Karpas-422 (cell line): ENCODE data around the gene TLE1. TPM values are rescaled to one million over a fixed set of nuclear protein-coding genes. Genes with fewer than 3 reads are reported as not detected.

ENCODE experiments used
- DNase-seq: peaks from one replicate; pipeline ENCODE4 v3.0.0-alpha.2; 2015
- H2AFZ ChIP-seq: fragments of 200-600 bp; sonication (generic); 2 replicates; pipeline ENCODE4 v1.6.1; 2014; ENCODE audit warnings: antibody characterized with exemption, low read length, mixed read lengths
- H3K27ac ChIP-seq: fragments of 200-600 bp; sonication (generic); 2 replicates; pipeline ENCODE4 v1.5.1; 2014; ENCODE audit warnings: mild to moderate bottlenecking, low read length, moderate library complexity
- H3K27me3 ChIP-seq: fragments of 200-600 bp; sonication (generic); 2 replicates; pipeline ENCODE4 v1.6.1; 2014; ENCODE audit warnings: low read length, mixed read lengths
- H3K36me3 ChIP-seq: fragments of 200-600 bp; sonication (generic); 2 replicates; pipeline ENCODE4 v1.6.1; 2014; ENCODE audit warnings: low read length, mixed read lengths; ENCODE audit not compliant: insufficient read depth
- H3K4me1 ChIP-seq: fragments of 200-600 bp; sonication (generic); 2 replicates; pipeline ENCODE4 v1.6.1; 2014; ENCODE audit warnings: mild to moderate bottlenecking, low read length, mixed read lengths
- H3K4me2 ChIP-seq: fragments of 200-600 bp; sonication (generic); 2 replicates; pipeline ENCODE4 v1.6.1; 2014; ENCODE audit warnings: low read length, low read depth, mild to moderate bottlenecking; ENCODE audit not compliant: poor library complexity, severe bottlenecking
- H3K4me3 ChIP-seq: fragments of 200-600 bp; sonication (generic); 2 replicates; pipeline ENCODE4 v1.5.1; 2014; ENCODE audit warnings: mild to moderate bottlenecking, antibody characterized with exemption, low read length, mixed read lengths
- H3K79me2 ChIP-seq: fragments of 200-600 bp; sonication (generic); 2 replicates; pipeline ENCODE4 v1.6.1; 2014; ENCODE audit warnings: mild to moderate bottlenecking, low read length, mixed read lengths
- H3K9ac ChIP-seq: fragments of 200-600 bp; sonication (generic); 2 replicates; pipeline ENCODE4 v1.6.0; 2014; ENCODE audit warnings: low read length
- H3K9me2 ChIP-seq: fragments of 200-600 bp; sonication (generic), shearing (Covaris generic); replicated peaks from 2 replicates; pipeline ENCODE4 v1.6.0; 2014; ENCODE audit warnings: mild to moderate bottlenecking, low read length, moderate library complexity; ENCODE audit not compliant: insufficient read depth
- H3K9me3 ChIP-seq: fragments of 300-700, 200-600 bp; sonication (generic); 2 replicates; pipeline ENCODE4 v1.6.1; 2014; ENCODE audit warnings: low read length, mixed read lengths
- H4K20me1 ChIP-seq: fragments of 200-600 bp; sonication (generic); 2 replicates; pipeline ENCODE4 v1.6.1; 2014; ENCODE audit warnings: mild to moderate bottlenecking, antibody characterized with exemption, low read length, low read depth; ENCODE audit not compliant: insufficient read depth
- total RNA-seq: library from RNA; depleted of rRNA; stranded (reverse); fragments of >200 nt; shearing (Covaris generic); gene quantifications from 2 replicates; pipeline ENCODE4 v1.2.3, GENCODE V29; 2014; ENCODE audit warnings: low replicate concordance

Gene TLE1
- total RNA-seq, 1 experiment from 2014 or later = not detected

GRCh38 chr9:81560851-81561732, 128.3 kb downstream of the TLE1 start:
- Histone ChIP-seq H2AFZ (no peak overlapping the region), H3K9me3 (no peaks in the 10 kb centered on the region; the same call in 1 of the 2 replicates), H3K4me2 (no peak overlapping the region), H3K4me3 (no peak overlapping the region), H3K27ac (no peak overlapping the region), H3K9me2 (no peaks in the 10 kb centered on the region), H3K79me2 (no peaks in the 10 kb centered on the region), H4K20me1 (no peaks in the 10 kb centered on the region), H3K36me3 (no peaks in the 10 kb centered on the region), H3K27me3 (no peaks in the 10 kb centered on the region), H3K4me1 (no peaks in the 10 kb centered on the region), H3K9ac (no peak overlapping the region)
- DNase-seq = no peak

- Histone ChIP-seq H3K4me2 (no peak overlapping the region), H3K4me1 (no peaks in the 10 kb centered on the region), H4K20me1 (no peaks in the 10 kb centered on the region), H3K79me2 (no peaks in the 10 kb centered on the region), H3K27ac (no peak overlapping the region), H3K36me3 (no peaks in the 10 kb centered on the region), H2AFZ (no peak overlapping the region), H3K4me3 (no peak overlapping the region), H3K9ac (no peak overlapping the region), H3K9me2 (no peaks in the 10 kb centered on the region), H3K27me3 (no peaks in the 10 kb centered on the region), H3K9me3 (no peaks in the 10 kb centered on the region; the same call in 1 of the 2 replicates)
- no peak for DNase-seq
These were observed 129.6 kb downstream of the TLE1 start for GRCh38 chr9:81559709-81560108.

GRCh38 chr9:81559197-81559596, 130.2 kb downstream of the TLE1 start:
- H2AFZ ChIP-seq = no peak overlapping the region
- no peaks in the 10 kb centered on the region; the same call in 1 of the 2 replicates for H3K9me3 ChIP-seq
- no peak overlapping the region for H3K4me3 ChIP-seq
- no peak overlapping the region for H3K4me2 ChIP-seq
- H3K27ac ChIP-seq = no peak overlapping the region
- DNase-seq = no peak
- H3K9ac ChIP-seq = no peak overlapping the region
- no peaks in the 10 kb centered on the region for H3K4me1 ChIP-seq
- H3K36me3 ChIP-seq = no peaks in the 10 kb centered on the region
- no peaks in the 10 kb centered on the region for H3K9me2 ChIP-seq
- H3K79me2 ChIP-seq = no peaks in the 10 kb centered on the region
- H3K27me3 ChIP-seq = no peaks in the 10 kb centered on the region
- no peaks in the 10 kb centered on the region for H4K20me1 ChIP-seq

GRCh38 chr9:81558091-81558830, 131.1 kb downstream of the TLE1 start:
- Histone ChIP-seq H3K4me1 (no peaks in the 10 kb centered on the region), H3K27ac (no peak overlapping the region), H3K9ac (no peak overlapping the region), H3K9me2 (no peaks in the 10 kb centered on the region), H3K27me3 (no peaks in the 10 kb centered on the region), H3K36me3 (no peaks in the 10 kb centered on the region), H4K20me1 (no peaks in the 10 kb centered on the region), H3K4me2 (no peak overlapping the region), H2AFZ (no peak overlapping the region), H3K79me2 (no peaks in the 10 kb centered on the region), H3K4me3 (no peak overlapping the region), H3K9me3 (no peaks in the 10 kb centered on the region; the same call in 1 of the 2 replicates)
- DNase-seq = no peak

- H4K20me1 ChIP-seq = no peaks in the 10 kb centered on the region
- H3K9me3 ChIP-seq = no peaks in the 10 kb centered on the region
- H3K4me3 ChIP-seq = no peak overlapping the region
- H3K27ac ChIP-seq = no peak overlapping the region
- H2AFZ ChIP-seq = no peak overlapping the region
- no peak overlapping the region for H3K4me2 ChIP-seq
- DNase-seq = no peak
- H3K4me1 ChIP-seq = no peaks in the 10 kb centered on the region
- H3K36me3 ChIP-seq = no peaks in the 10 kb centered on the region
- no peaks in the 10 kb centered on the region for H3K27me3 ChIP-seq
- no peak overlapping the region for H3K9ac ChIP-seq
- no peaks in the 10 kb centered on the region for H3K9me2 ChIP-seq
- no peaks in the 10 kb centered on the region for H3K79me2 ChIP-seq
These were observed 131.8 kb downstream of the TLE1 start for GRCh38 chr9:81557452-81558090.

- Histone ChIP-seq H3K27me3 (no peaks in the 10 kb centered on the region), H3K4me1 (no peaks in the 10 kb centered on the region), H3K4me2 (no peak overlapping the region), H4K20me1 (no peaks in the 10 kb centered on the region), H2AFZ (no peak overlapping the region), H3K27ac (no peak overlapping the region), H3K36me3 (no peaks in the 10 kb centered on the region), H3K9me2 (no peaks in the 10 kb centered on the region), H3K4me3 (no peak overlapping the region), H3K9me3 (no peaks in the 10 kb centered on the region), H3K9ac (no peak overlapping the region), H3K79me2 (no peaks in the 10 kb centered on the region)
- no peak for DNase-seq
These were observed 132.4 kb downstream of the TLE1 start for GRCh38 chr9:81556923-81557322.

- Histone ChIP-seq H3K36me3 (no peaks in the 10 kb centered on the region), H3K4me2 (no peak overlapping the region)
These were observed 136.8 kb downstream of the TLE1 start for GRCh38 chr9:81552581-81552991.

GRCh38 chr9:81550207-81550583, 139.2 kb downstream of the TLE1 start:
- no peaks in the 10 kb centered on the region for H3K79me2 ChIP-seq
- H3K9ac ChIP-seq = no peak overlapping the region
- H3K27ac ChIP-seq = no peak overlapping the region
- H4K20me1 ChIP-seq = no peaks in the 10 kb centered on the region
- H3K9me3 ChIP-seq = peaks cover 6% of the 10 kb centered on the region
- H3K36me3 ChIP-seq = no peaks in the 10 kb centered on the region
- no peak overlapping the region for H3K4me2 ChIP-seq
- no peaks in the 10 kb centered on the region for H3K4me1 ChIP-seq
- no peak overlapping the region for H2AFZ ChIP-seq
- DNase-seq = no peak
- H3K4me3 ChIP-seq = no peak overlapping the region
- no peaks in the 10 kb centered on the region for H3K9me2 ChIP-seq
- H3K27me3 ChIP-seq = no peaks in the 10 kb centered on the region

More at GRCh38 chr9:81552581-81552991, 136.8 kb downstream of the TLE1 start:
- Histone ChIP-seq H4K20me1 (no peaks in the 10 kb centered on the region), H3K9me2 (no peaks in the 10 kb centered on the region), H3K79me2 (no peaks in the 10 kb centered on the region), H3K9me3 (peaks cover 6% of the 10 kb centered on the region), H3K4me1 (no peaks in the 10 kb centered on the region), H3K27me3 (no peaks in the 10 kb centered on the region), H3K9ac (no peak overlapping the region), H3K27ac (no peak overlapping the region), H2AFZ (no peak overlapping the region), H3K4me3 (no peak overlapping the region)
- no peak for DNase-seq
